ENCODE results near the gene POLR3A. TPM values are rescaled to one million over a fixed set of nuclear protein-coding genes. Genes with fewer than 3 reads are reported as not detected.

POLR3A gene
- total RNA-seq, 1 donor from 2014 or later: 13.1 TPM

DNA sequence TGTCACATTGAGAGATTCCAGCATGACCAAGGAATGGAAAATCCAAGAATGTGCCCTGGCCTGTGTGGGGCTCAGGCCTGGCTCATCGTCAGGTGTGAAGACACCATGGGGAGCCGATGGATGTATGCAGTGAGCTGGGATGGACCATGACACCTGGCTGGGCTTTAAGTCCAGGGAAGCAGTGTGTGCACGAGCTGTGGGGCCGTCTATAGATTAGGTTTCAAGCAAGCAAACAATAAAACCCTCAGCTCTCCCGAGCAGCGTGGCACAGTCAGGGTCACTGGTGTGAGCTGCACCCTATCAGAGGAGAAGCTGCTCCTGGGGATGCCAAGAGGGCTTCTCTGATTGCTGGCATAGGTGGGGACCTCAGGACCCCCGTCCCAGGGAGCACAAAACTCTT lies 52.3 kb downstream of the POLR3A start:
- H3K27me3 Mint-ChIP-seq (ENCODE audit: low read depth): no peaks in the 10 kb centered on the region
- no peaks in the 10 kb centered on the region for H3K9me3 Mint-ChIP-seq (ENCODE audit: low read depth)
- peaks cover 30% of the 10 kb centered on the region for H3K36me3 Mint-ChIP-seq (ENCODE audit: low read depth)
- no peak overlapping the region for H3K27ac Mint-ChIP-seq (ENCODE audit: unreplicated experiment)
- H3K4me1 Mint-ChIP-seq (ENCODE audit: low read depth): peaks cover 21% of the 10 kb centered on the region
- DNase-seq (ENCODE audit: low spot score): peak; percentile 33
- no peak overlapping the region for H3K4me3 Mint-ChIP-seq (ENCODE audit: unreplicated experiment)
- TF ChIP-seq, protein P1, sequence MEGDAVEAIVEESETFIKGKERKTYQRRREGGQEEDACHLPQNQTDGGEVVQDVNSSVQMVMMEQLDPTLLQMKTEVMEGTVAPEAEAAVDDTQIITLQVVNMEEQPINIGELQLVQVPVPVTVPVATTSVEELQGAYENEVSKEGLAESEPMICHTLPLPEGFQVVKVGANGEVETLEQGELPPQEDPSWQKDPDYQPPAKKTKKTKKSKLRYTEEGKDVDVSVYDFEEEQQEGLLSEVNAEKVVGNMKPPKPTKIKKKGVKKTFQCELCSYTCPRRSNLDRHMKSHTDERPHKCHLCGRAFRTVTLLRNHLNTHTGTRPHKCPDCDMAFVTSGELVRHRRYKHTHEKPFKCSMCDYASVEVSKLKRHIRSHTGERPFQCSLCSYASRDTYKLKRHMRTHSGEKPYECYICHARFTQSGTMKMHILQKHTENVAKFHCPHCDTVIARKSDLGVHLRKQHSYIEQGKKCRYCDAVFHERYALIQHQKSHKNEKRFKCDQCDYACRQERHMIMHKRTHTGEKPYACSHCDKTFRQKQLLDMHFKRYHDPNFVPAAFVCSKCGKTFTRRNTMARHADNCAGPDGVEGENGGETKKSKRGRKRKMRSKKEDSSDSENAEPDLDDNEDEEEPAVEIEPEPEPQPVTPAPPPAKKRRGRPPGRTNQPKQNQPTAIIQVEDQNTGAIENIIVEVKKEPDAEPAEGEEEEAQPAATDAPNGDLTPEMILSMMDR (IDR thresholded peaks at IDR 0.05): no peak

- Mint-ChIP-seq H3K27me3 (ENCODE audit: low read depth) (no peaks in the 10 kb centered on the region), H3K4me3 (ENCODE audit: unreplicated experiment) (no peak overlapping the region), H3K27ac (ENCODE audit: unreplicated experiment) (peak overlapping the region; percentile 88), H3K9me3 (ENCODE audit: low read depth) (no peaks in the 10 kb centered on the region), H3K4me1 (ENCODE audit: low read depth) (peaks cover 33% of the 10 kb centered on the region), H3K36me3 (ENCODE audit: low read depth) (peaks cover 17% of the 10 kb centered on the region)
- TF ChIP-seq, protein P1 (IDR thresholded peaks at IDR 0.05): no peak
- DNase-seq (ENCODE audit: low spot score): no peak
These were observed 54.1 kb downstream of the POLR3A start for GRCh38 chr10:77975086-77975666.

GRCh38 chr10:77974396-77975074 lies 54.8 kb downstream of the POLR3A start:
- no peaks in the 10 kb centered on the region for H3K27me3 Mint-ChIP-seq (ENCODE audit: low read depth)
- H3K4me1 Mint-ChIP-seq (ENCODE audit: low read depth): peaks cover 33% of the 10 kb centered on the region
- DNase-seq (ENCODE audit: low spot score): peak; percentile 12
- no peak overlapping the region for H3K4me3 Mint-ChIP-seq (ENCODE audit: unreplicated experiment)
- H3K27ac Mint-ChIP-seq (ENCODE audit: unreplicated experiment): peak overlapping the region; percentile 88
- peaks cover 10% of the 10 kb centered on the region for H3K36me3 Mint-ChIP-seq (ENCODE audit: low read depth)
- TF ChIP-seq, protein P1 (IDR thresholded peaks at IDR 0.05): peak; percentile 78
- H3K9me3 Mint-ChIP-seq (ENCODE audit: low read depth): no peaks in the 10 kb centered on the region

DNA sequence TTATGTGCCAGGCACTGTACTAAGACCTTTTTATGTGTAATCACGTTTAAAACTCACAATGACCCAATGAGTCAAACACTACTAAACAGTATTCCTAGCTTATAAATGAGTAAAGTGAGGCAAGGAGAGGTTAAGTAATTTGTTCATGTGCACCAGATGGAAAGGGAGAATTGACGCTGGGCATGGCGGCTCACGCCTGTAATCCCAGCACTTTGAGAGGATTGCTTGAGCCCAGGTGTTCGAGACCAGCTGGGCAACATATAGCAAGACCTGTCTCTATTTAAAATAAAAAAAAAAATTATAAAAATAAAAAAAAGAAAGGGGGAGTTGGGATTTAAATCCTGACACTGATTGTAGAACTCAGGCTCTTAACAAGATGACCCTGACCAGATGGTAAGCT lies 56.0 kb downstream of the POLR3A start:
- Mint-ChIP-seq H3K36me3 (ENCODE audit: low read depth) (peaks cover 8% of the 10 kb centered on the region), H3K4me1 (ENCODE audit: low read depth) (peaks cover 33% of the 10 kb centered on the region), H3K9me3 (ENCODE audit: low read depth) (no peaks in the 10 kb centered on the region), H3K27me3 (ENCODE audit: low read depth) (no peaks in the 10 kb centered on the region), H3K4me3 (ENCODE audit: unreplicated experiment) (no peak overlapping the region), H3K27ac (ENCODE audit: unreplicated experiment) (no peak overlapping the region)
- TF ChIP-seq, protein P1 (IDR thresholded peaks at IDR 0.05): no peak
- DNase-seq (ENCODE audit: low spot score): peak; percentile 24

DNA sequence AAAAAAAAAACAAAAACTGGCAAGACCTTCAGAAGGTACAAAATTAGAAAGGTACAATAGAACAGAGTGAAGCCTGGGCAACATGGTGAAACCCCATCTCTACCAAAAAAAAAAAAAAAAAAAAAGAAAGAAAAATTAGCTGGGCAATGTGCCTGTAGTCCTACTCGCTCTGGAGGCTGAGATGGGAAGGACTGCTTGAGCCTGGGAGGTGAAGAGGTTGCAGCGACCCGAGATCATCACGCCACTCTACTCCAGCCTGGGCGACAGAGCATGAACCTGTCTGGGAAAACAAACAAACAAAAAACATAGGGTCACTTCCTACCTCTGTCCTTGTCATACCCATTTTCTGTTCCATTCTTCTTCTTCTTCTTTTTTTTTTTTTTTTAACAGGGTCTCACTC lies 57.2 kb downstream of the POLR3A start:
- DNase-seq (ENCODE audit: low spot score): peak; percentile 13
- no peak overlapping the region for H3K4me3 Mint-ChIP-seq (ENCODE audit: unreplicated experiment)
- no peak overlapping the region for H3K27ac Mint-ChIP-seq (ENCODE audit: unreplicated experiment)
- no peaks in the 10 kb centered on the region for H3K27me3 Mint-ChIP-seq (ENCODE audit: low read depth)
- H3K36me3 Mint-ChIP-seq (ENCODE audit: low read depth): peaks cover 4% of the 10 kb centered on the region
- peaks cover 33% of the 10 kb centered on the region for H3K4me1 Mint-ChIP-seq (ENCODE audit: low read depth)
- TF ChIP-seq, protein P1 (IDR thresholded peaks at IDR 0.05): no peak
- no peaks in the 10 kb centered on the region for H3K9me3 Mint-ChIP-seq (ENCODE audit: low read depth)
